ENCODE results near the gene SH2B3. TPM values are rescaled to one million over a fixed set of nuclear protein-coding genes. Genes with fewer than 3 reads are reported as not detected.
A peak's percentile ranks its signal among the peaks of the same experiment; 100 is the strongest.

The SH2B3 gene
- total RNA-seq, 2 experiments from 2014 or later = 48.7 to 52.7 TPM

- Mint-ChIP-seq H3K4me1 (ENCODE audit: low read depth) (peaks cover 34% of the 10 kb centered on the region), H3K4me3 (no peak overlapping the region), H3K27ac (no peak overlapping the region), H3K36me3 (ENCODE audit: low read depth) (peaks cover 45% of the 10 kb centered on the region), H3K9me3 (no peaks in the 10 kb centered on the region), H3K27me3 (no peaks in the 10 kb centered on the region)
- ChIA-PET CTCF (interaction anchor here (2.1 to 40.2 kb wide), 2 partner anchors 15 to 32 kb away, joined by 10 to 1222 read pairs; partner anchors contain the start of gene SH2B3), POLR2A (interaction anchor here (1.2 to 14.9 kb wide), 3 partner anchors 10 to 34 kb away, joined by 3 to 225 read pairs (median 5); partner anchors contain the start of gene SH2B3)
- ATAC-seq (no peak), DNase-seq (no peak)
- intact Hi-C loops (cut with micrococcal nuclease) = no loop called here
- TF ChIP-seq CTCF (IDR thresholded peaks at IDR 0.05) = no peak
Observed at GRCh38 chr12:111419784-111420183, 14.1 kb downstream of the SH2B3 start.

GRCh38 chr12:111420494-111420893, 14.8 kb downstream of the SH2B3 start:
- Mint-ChIP-seq H3K27ac (no peak overlapping the region), H3K36me3 (ENCODE audit: low read depth) (peaks cover 40% of the 10 kb centered on the region), H3K4me3 (no peak overlapping the region), H3K9me3 (no peaks in the 10 kb centered on the region), H3K27me3 (no peaks in the 10 kb centered on the region), H3K4me1 (ENCODE audit: low read depth) (peaks cover 37% of the 10 kb centered on the region)
- ChIA-PET POLR2A (interaction anchor here (1.2 to 14.9 kb wide), 3 partner anchors 9 to 35 kb away, joined by 3 to 225 read pairs (median 5); partner anchors contain the start of gene SH2B3), CTCF (interaction anchor here (2.1 to 40.2 kb wide), 2 partner anchors 16 to 31 kb away, joined by 10 to 1222 read pairs; partner anchors contain the start of gene SH2B3)
- ATAC-seq (no peak), DNase-seq (no peak)
- TF ChIP-seq CTCF (IDR thresholded peaks at IDR 0.05) = no peak
- intact Hi-C loops (cut with micrococcal nuclease) = no loop called here

- intact Hi-C loops (cut with micrococcal nuclease) = no loop called here
- TF ChIP-seq CTCF (IDR thresholded peaks at IDR 0.05) = no peak
- H3K9me3 Mint-ChIP-seq = no peaks in the 10 kb centered on the region
- DNase-seq (no peak), ATAC-seq (no peak)
- peak overlapping the region; percentile 80 for H3K27ac Mint-ChIP-seq
- H3K27me3 Mint-ChIP-seq = no peaks in the 10 kb centered on the region
- peaks cover 40% of the 10 kb centered on the region for H3K36me3 Mint-ChIP-seq (ENCODE audit: low read depth)
- no peak overlapping the region for H3K4me3 Mint-ChIP-seq
- ChIA-PET POLR2A (interaction anchor here (0.8 to 14.9 kb wide), 6 partner anchors 11 to 27 kb away, joined by 3 to 225 read pairs (median 12); partner anchors contain the start of gene SH2B3), CTCF (interaction anchor here (4.2 to 40.2 kb wide), 2 partner anchors 20 to 26 kb away, joined by 39 to 1222 read pairs; partner anchors contain the start of gene SH2B3)
- H3K4me1 Mint-ChIP-seq (ENCODE audit: low read depth) = peaks cover 59% of the 10 kb centered on the region
Observed at GRCh38 chr12:111424189-111424792, 18.6 kb downstream of the SH2B3 start.

GRCh38 chr12:111424793-111425251, 19.1 kb downstream of the SH2B3 start:
- H3K4me1 Mint-ChIP-seq (ENCODE audit: low read depth) = peaks cover 63% of the 10 kb centered on the region
- H3K27ac Mint-ChIP-seq = peak overlapping the region; percentile 80
- intact Hi-C loops (cut with micrococcal nuclease) = no loop called here
- H3K9me3 Mint-ChIP-seq = no peaks in the 10 kb centered on the region
- no peaks in the 10 kb centered on the region for H3K27me3 Mint-ChIP-seq
- POLR2A ChIA-PET = interaction anchor here (0.8 to 14.9 kb wide), 7 partner anchors 10 to 64 kb away, joined by 3 to 225 read pairs (median 7); partner anchors contain the start of gene SH2B3
- H3K36me3 Mint-ChIP-seq (ENCODE audit: low read depth) = peaks cover 40% of the 10 kb centered on the region
- no peak overlapping the region for H3K4me3 Mint-ChIP-seq
- ATAC-seq (no peak), DNase-seq (peak; percentile 40)
- CTCF ChIA-PET = interaction anchor here (4.2 to 40.2 kb wide), 2 partner anchors 20 to 26 kb away, joined by 39 to 1222 read pairs; partner anchors contain the start of gene SH2B3
- peak; percentile 46 for TF ChIP-seq CTCF (IDR thresholded peaks at IDR 0.05)

- no peak for TF ChIP-seq CTCF (IDR thresholded peaks at IDR 0.05)
Observed at GRCh38 chr12:111425655-111426054, 19.9 kb downstream of the SH2B3 start.

More at GRCh38 chr12:111425655-111426054, 19.9 kb downstream of the SH2B3 start:
- Mint-ChIP-seq H3K27ac (peak overlapping the region; percentile 80), H3K36me3 (ENCODE audit: low read depth) (peaks cover 38% of the 10 kb centered on the region), H3K27me3 (no peaks in the 10 kb centered on the region), H3K9me3 (no peaks in the 10 kb centered on the region), H3K4me3 (peak overlapping the region; percentile 2), H3K4me1 (ENCODE audit: low read depth) (peaks cover 64% of the 10 kb centered on the region)
- ChIA-PET CTCF (interaction anchor here (1.9 to 40.2 kb wide), 3 partner anchors 18 to 25 kb away, joined by 6 to 1222 read pairs (median 39); partner anchors contain the start of gene SH2B3), POLR2A (interaction anchor here (0.8 to 14.9 kb wide), 6 partner anchors 9 to 65 kb away, joined by 3 to 225 read pairs (median 12); partner anchors contain the start of gene SH2B3)
- ATAC-seq = no peak
- intact Hi-C loops (cut with micrococcal nuclease) = no loop called here
- DNase-seq = peak; percentile 36

Data from activated CD8-positive, alpha-beta T cell treated with anti-CD3 and anti-CD28 coated beads for 36 hours (primary cell).